Natural killer cell (primary cell): Measurements from ENCODE around the gene LRIT3. TPM values are rescaled to one million over a fixed set of nuclear protein-coding genes. Genes with fewer than 3 reads are reported as not detected.
A peak's percentile ranks its signal among the peaks of the same experiment; 100 is the strongest.

ENCODE experiments used
- ATAC-seq, 3 donors: fragments of 150-1000 bp in 2 of 3; fragments of 200-7000 bp in 1 of 3; cut with Tn5 transposase; 1 replicate in 1 of 3; 2 replicates in 2 of 3; pipeline ENCODE4 v1.10.0; 2021; ENCODE audit warnings: mild to moderate bottlenecking in 2 of 3, moderate library complexity in 2 of 3
- DNase-seq, 2 donors: peaks; one replicate each; pipeline versions ENCODE4 v3.0.0 to v3.0.0-alpha.2; 2013 to 2021; ENCODE audit warnings: mixed read lengths in 1 of 2
- H3K27ac ChIP-seq: one replicate; pipeline ENCODE4 v1.5.1; 2013; ENCODE audit warnings: mild to moderate bottlenecking, low read length
- H3K27me3 ChIP-seq: one replicate; pipeline ENCODE4 v1.6.1; 2013; ENCODE audit warnings: low read length; ENCODE audit not compliant: control insufficient read depth, insufficient read depth
- H3K36me3 ChIP-seq: one replicate; pipeline ENCODE4 v1.6.1; 2013; ENCODE audit warnings: low read length; ENCODE audit not compliant: control insufficient read depth, insufficient read depth
- H3K4me1 ChIP-seq: one replicate; pipeline ENCODE4 v1.6.1; 2013; ENCODE audit warnings: low read length; ENCODE audit not compliant: control insufficient read depth, insufficient read depth
- H3K4me3 ChIP-seq: one replicate; pipeline ENCODE4 v1.5.1; 2013; ENCODE audit warnings: low read length
- H3K9me3 ChIP-seq: one replicate; pipeline ENCODE4 v1.6.1; 2013; ENCODE audit warnings: low read length; ENCODE audit not compliant: control insufficient read depth, insufficient read depth
- H3K27ac Mint-ChIP-seq, 2 donors: one replicate each; pipeline ENCODE4 v1.8.0; 2022; ENCODE audit warnings: mild to moderate bottlenecking in 2 of 2, mixed read lengths in 2 of 2, moderate library complexity in 1 of 2
- H3K27me3 Mint-ChIP-seq, 2 donors: one replicate each; pipeline ENCODE4 v1.8.0; 2022; ENCODE audit warnings: low read depth in 2 of 2, mixed read lengths in 2 of 2
- H3K36me3 Mint-ChIP-seq: one replicate; pipeline ENCODE4 v1.8.0; 2022; ENCODE audit warnings: mixed read lengths
- H3K4me1 Mint-ChIP-seq, 2 donors: one replicate each; pipeline ENCODE4 v1.8.0; 2022; ENCODE audit warnings: mixed read lengths in 2 of 2
- H3K4me3 Mint-ChIP-seq: one replicate; pipeline ENCODE4 v1.8.0; 2022; ENCODE audit warnings: mild to moderate bottlenecking, moderate library complexity, mixed read lengths
- H3K9me3 Mint-ChIP-seq, 2 donors: one replicate each; pipeline ENCODE4 v1.8.0; 2022; ENCODE audit warnings: mixed read lengths in 2 of 2
- WGBS: methylation state at CpG from one replicate; pipeline ENCODE4 v1.1.7; 2013; ENCODE audit warnings: missing lambda C conversion rate; ENCODE audit not compliant: insufficient coverage; 5-methylcytosine and 5-hydroxymethylcytosine counted together
- intact Hi-C: fragments of 100-400 bp; cut with micrococcal nuclease; formaldehyde crosslinking; loops from one replicate; pipeline ENCODE4 v1.14.2; 2022
- total RNA-seq, 4 donors: library from RNA; stranded (reverse); fragments of 120-200 nt in 1 of 4; gene quantifications; one replicate each; pipeline versions ENCODE4 v1.2.3 to v1.2.4, GENCODE V29; 2013 to 2022
- TF ChIP-seq, protein P1 (sequence below): fragments of 200-600 bp; IDR thresholded peaks from one replicate; pipeline ENCODE4 v1.8.0; 2022; ENCODE audit warnings: antibody characterized with exemption

Gene LRIT3
- total RNA-seq, 3 donors from 2014 or later (not counting 1 experiment from before 2014, with no cell fraction given): 0.10 to 0.12 TPM; not detected in 1

DNA sequence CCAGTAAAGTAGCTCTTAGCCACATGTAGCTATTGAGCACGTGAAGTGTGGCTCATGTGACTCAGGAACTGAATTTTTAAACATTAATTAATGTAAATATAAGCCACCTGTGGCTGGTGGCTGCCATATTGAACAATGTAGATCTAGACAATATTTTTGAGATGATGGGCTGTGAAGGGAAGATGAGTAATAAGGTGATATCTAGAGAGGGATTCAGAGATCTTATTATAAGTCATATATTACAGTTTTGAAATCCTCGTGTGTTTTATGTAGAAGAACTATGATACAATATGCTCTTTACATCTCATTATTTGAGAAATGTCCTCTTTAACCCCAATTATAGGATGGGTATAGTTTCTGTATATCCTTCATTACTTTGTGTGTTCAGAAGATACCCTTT is 26.7 kb upstream of the LRIT3 start:
- Mint-ChIP-seq H3K27me3 (no peaks in the 10 kb centered on the region), H3K9me3 (no peaks in the 10 kb centered on the region), H3K36me3 (no peaks in the 10 kb centered on the region), H3K4me1 (peaks cover 20 to 26% of the 10 kb centered on the region in 2 donors), H3K4me3 (no peak overlapping the region), H3K27ac (no peak overlapping the region)
- H3K36me3 ChIP-seq: peaks cover 52% of the 10 kb centered on the region
- no peaks in the 10 kb centered on the region for H3K27me3 ChIP-seq
- TF ChIP-seq, protein P1, sequence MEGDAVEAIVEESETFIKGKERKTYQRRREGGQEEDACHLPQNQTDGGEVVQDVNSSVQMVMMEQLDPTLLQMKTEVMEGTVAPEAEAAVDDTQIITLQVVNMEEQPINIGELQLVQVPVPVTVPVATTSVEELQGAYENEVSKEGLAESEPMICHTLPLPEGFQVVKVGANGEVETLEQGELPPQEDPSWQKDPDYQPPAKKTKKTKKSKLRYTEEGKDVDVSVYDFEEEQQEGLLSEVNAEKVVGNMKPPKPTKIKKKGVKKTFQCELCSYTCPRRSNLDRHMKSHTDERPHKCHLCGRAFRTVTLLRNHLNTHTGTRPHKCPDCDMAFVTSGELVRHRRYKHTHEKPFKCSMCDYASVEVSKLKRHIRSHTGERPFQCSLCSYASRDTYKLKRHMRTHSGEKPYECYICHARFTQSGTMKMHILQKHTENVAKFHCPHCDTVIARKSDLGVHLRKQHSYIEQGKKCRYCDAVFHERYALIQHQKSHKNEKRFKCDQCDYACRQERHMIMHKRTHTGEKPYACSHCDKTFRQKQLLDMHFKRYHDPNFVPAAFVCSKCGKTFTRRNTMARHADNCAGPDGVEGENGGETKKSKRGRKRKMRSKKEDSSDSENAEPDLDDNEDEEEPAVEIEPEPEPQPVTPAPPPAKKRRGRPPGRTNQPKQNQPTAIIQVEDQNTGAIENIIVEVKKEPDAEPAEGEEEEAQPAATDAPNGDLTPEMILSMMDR: no peak
- H3K4me3 ChIP-seq: no peak overlapping the region
- intact Hi-C loops: no loop called here
- no peak overlapping the region for H3K27ac ChIP-seq
- peaks cover 4% of the 10 kb centered on the region for H3K4me1 ChIP-seq
- no CpG with 5 or more reads among the region's 2 CpGs for WGBS
- DNase-seq (no peak), ATAC-seq (no peak)
- H3K9me3 ChIP-seq: no peaks in the 10 kb centered on the region

GRCh38 chr4:109826719-109827118 is 21.2 kb upstream of the LRIT3 start:
- H3K27me3 ChIP-seq: no peaks in the 10 kb centered on the region
- H3K36me3 ChIP-seq: peaks cover 36% of the 10 kb centered on the region
- no peaks in the 10 kb centered on the region for H3K9me3 ChIP-seq
- TF ChIP-seq, protein P1: peak; percentile 64
- no peak overlapping the region for H3K4me3 Mint-ChIP-seq
- DNase-seq: peak in 1 of 2 donors; percentile 46
- no peak overlapping the region for H3K27ac Mint-ChIP-seq
- H3K4me1 Mint-ChIP-seq: no peaks in the 10 kb centered on the region
- no peaks in the 10 kb centered on the region for H3K36me3 Mint-ChIP-seq
- no peaks in the 10 kb centered on the region for H3K4me1 ChIP-seq
- no peaks in the 10 kb centered on the region for H3K27me3 Mint-ChIP-seq
- no peaks in the 10 kb centered on the region for H3K9me3 Mint-ChIP-seq
- ATAC-seq: peak; percentile 44 to 64 (median 57)
- no peak overlapping the region for H3K27ac ChIP-seq
- intact Hi-C loops: loop anchor here (1.0 kb wide), 2 partner anchors 123 to 404 kb away; partner anchors contain the start of gene CASP6
- no peak overlapping the region for H3K4me3 ChIP-seq

GRCh38 chr4:109827672-109828071 is 20.2 kb upstream of the LRIT3 start, which contains the start of gene RRH:
RRH (plus strand) TSS chr4:109827972; CDS start chr4:109828028, 56 bp downstream.
- peaks cover 31% of the 10 kb centered on the region for H3K36me3 ChIP-seq
- Mint-ChIP-seq H3K9me3 (no peaks in the 10 kb centered on the region), H3K27ac (no peak within 1 kb of the TSS), H3K36me3 (no peaks in the 10 kb centered on the region), H3K27me3 (no peaks in the 10 kb centered on the region), H3K4me1 (no peaks in the 10 kb centered on the region), H3K4me3 (no peak within 1 kb of the TSS)
- intact Hi-C loops: no loop called here
- no peak for DNase-seq
- H3K4me3 ChIP-seq: no peak within 1 kb of the TSS
- no peaks in the 10 kb centered on the region for H3K27me3 ChIP-seq
- WGBS: 100% methylated on average over 1 of the region's 2 CpGs
- TF ChIP-seq, protein P1: no peak
- ATAC-seq: no peak
- no peaks in the 10 kb centered on the region for H3K4me1 ChIP-seq
- no peaks in the 10 kb centered on the region for H3K9me3 ChIP-seq
- H3K27ac ChIP-seq: no peak within 1 kb of the TSS

- no peak for ATAC-seq
- no peaks in the 10 kb centered on the region for H3K4me1 Mint-ChIP-seq
- no peaks in the 10 kb centered on the region for H3K9me3 Mint-ChIP-seq
- no peaks in the 10 kb centered on the region for H3K27me3 Mint-ChIP-seq
- H3K36me3 Mint-ChIP-seq: peaks cover 6% of the 10 kb centered on the region
- no peak for DNase-seq
- H3K9me3 ChIP-seq: no peaks in the 10 kb centered on the region
- WGBS: no CpG with 5 or more reads among the region's 4 CpGs
- no peak overlapping the region for H3K4me3 ChIP-seq
- peaks cover 1% of the 10 kb centered on the region for H3K36me3 ChIP-seq
- no peak overlapping the region for H3K4me3 Mint-ChIP-seq
- TF ChIP-seq, protein P1: no peak
- no peaks in the 10 kb centered on the region for H3K27me3 ChIP-seq
- intact Hi-C loops: no loop called here
- no peak overlapping the region for H3K27ac Mint-ChIP-seq
- H3K27ac ChIP-seq: no peak overlapping the region
- no peaks in the 10 kb centered on the region for H3K4me1 ChIP-seq
These were observed 14.2 kb upstream of the LRIT3 start for GRCh38 chr4:109833756-109834155.
